Loucy (cell line): ENCODE measurements around the gene CTNNA2.

Experiments
- H2AFZ ChIP-seq: fragments of 200-600 bp; sonication (generic); 2 replicates; pipeline ENCODE4 v1.6.0; 2016; ENCODE audit warnings: antibody characterized with exemption, mild to moderate bottlenecking, low read length, moderate library complexity
- H3F3A ChIP-seq: fragments of 200-600 bp; 2 replicates; pipeline ENCODE4 v1.6.0; 2016; ENCODE audit warnings: antibody characterized with exemption, low read depth, mild to moderate bottlenecking
- H3K27me3 ChIP-seq: fragments of 200-600 bp; sonication (generic); 2 replicates; pipeline ENCODE4 v1.6.1; 2014; ENCODE audit warnings: low read length, mild to moderate bottlenecking; ENCODE audit not compliant: insufficient read depth, poor library complexity, severe bottlenecking
- H3K36me3 ChIP-seq: fragments of 200-600 bp; sonication (generic); 2 replicates; pipeline ENCODE4 v1.6.1; 2016; ENCODE audit warnings: low read length; ENCODE audit not compliant: insufficient read depth
- H3K4me1 ChIP-seq: fragments of 200-600 bp; sonication (generic); 2 replicates; pipeline ENCODE4 v1.5.1; 2014; ENCODE audit warnings: low read length, mild to moderate bottlenecking; ENCODE audit not compliant: insufficient read depth, poor library complexity, severe bottlenecking
- H3K4me2 ChIP-seq: fragments of 200-600 bp; sonication (generic); 2 replicates; pipeline ENCODE4 v1.6.0; 2014; ENCODE audit warnings: antibody characterized with exemption, low read length, low read depth, mild to moderate bottlenecking; ENCODE audit not compliant: poor library complexity, severe bottlenecking
- H3K4me3 ChIP-seq: fragments of 200-600 bp; sonication (generic); 2 replicates; pipeline ENCODE4 v1.5.1; 2014; ENCODE audit warnings: low read length, mild to moderate bottlenecking, mixed read lengths; ENCODE audit not compliant: poor library complexity, severe bottlenecking
- H3K79me2 ChIP-seq: fragments of 200-600 bp; sonication (generic); 2 replicates; pipeline ENCODE4 v1.6.1; 2014; ENCODE audit warnings: low read length; ENCODE audit not compliant: insufficient read depth
- H3K9ac ChIP-seq: fragments of 200-600 bp; sonication (generic); 2 replicates; pipeline ENCODE4 v1.6.0; 2014; ENCODE audit warnings: mild to moderate bottlenecking, low read depth, low read length, moderate library complexity; ENCODE audit not compliant: poor library complexity, severe bottlenecking
- H3K9me2 ChIP-seq: fragments of 200-600 bp; sonication (generic); replicated peaks from 2 replicates; pipeline ENCODE4 v1.6.1; 2016; ENCODE audit warnings: low read depth, low read length, mixed read lengths
- H3K9me3 ChIP-seq: fragments of 200-600 bp; sonication (generic); 2 replicates; pipeline ENCODE4 v1.6.1; 2014; ENCODE audit warnings: mild to moderate bottlenecking, antibody characterized with exemption, low read length, low read depth; ENCODE audit not compliant: insufficient read depth
- H4K20me1 ChIP-seq: fragments of 200-600 bp; sonication (generic); 2 replicates; pipeline ENCODE4 v1.6.0; 2014; ENCODE audit warnings: antibody characterized with exemption, low read length, mild to moderate bottlenecking; ENCODE audit not compliant: insufficient read depth, poor library complexity, severe bottlenecking
- EZH2phosphoT487 ChIP-seq: fragments of 200-600 bp; IDR thresholded peaks from 2 replicates; pipeline ENCODE4 v1.6.1; 2018; ENCODE audit warnings: antibody characterized with exemption, mild to moderate bottlenecking, moderate library complexity, borderline replicate concordance
- TF ChIP-seq, protein P1 (sequence below): fragments of 200-600 bp; sonication (generic); conservative IDR thresholded peaks from 2 replicates; pipeline ENCODE4 v1.5.1; 2014; ENCODE audit warnings: mild to moderate bottlenecking, antibody characterized with exemption, low read length

The CTNNA2 gene

DNA sequence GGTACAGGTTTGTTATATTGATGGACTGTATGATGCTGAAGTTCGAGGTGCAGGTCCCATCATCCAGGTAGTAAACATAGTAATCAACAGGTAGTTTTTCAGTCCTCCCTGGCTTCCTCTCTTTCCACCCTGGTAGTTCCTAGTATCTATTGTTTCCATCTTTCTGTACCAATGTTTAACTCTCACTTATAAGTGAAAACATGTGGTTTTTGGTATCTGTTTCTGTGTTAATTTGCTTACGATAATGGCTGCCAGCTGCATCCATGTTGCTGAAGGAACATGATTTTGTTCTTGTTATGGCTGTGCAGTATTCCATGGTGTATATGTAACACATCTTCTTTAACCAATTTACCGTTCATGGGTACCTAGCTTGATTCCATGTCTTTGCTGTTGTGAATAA lies 861.3 kb downstream of the CTNNA2 start:
- Histone ChIP-seq H3K9me3 (no peaks in the 10 kb centered on the region), H3K9ac (no peak overlapping the region), H3K4me2 (no peak overlapping the region), H3K9me2 (no peaks in the 10 kb centered on the region), H3K27me3 (no peaks in the 10 kb centered on the region), H3K36me3 (no peaks in the 10 kb centered on the region), H4K20me1 (no peaks in the 10 kb centered on the region), H3K79me2 (no peaks in the 10 kb centered on the region), H3F3A (no peaks in the 10 kb centered on the region), H2AFZ (no peak overlapping the region), H3K4me3 (no peak overlapping the region), H3K4me1 (no peaks in the 10 kb centered on the region)
- TF ChIP-seq, protein P1, sequence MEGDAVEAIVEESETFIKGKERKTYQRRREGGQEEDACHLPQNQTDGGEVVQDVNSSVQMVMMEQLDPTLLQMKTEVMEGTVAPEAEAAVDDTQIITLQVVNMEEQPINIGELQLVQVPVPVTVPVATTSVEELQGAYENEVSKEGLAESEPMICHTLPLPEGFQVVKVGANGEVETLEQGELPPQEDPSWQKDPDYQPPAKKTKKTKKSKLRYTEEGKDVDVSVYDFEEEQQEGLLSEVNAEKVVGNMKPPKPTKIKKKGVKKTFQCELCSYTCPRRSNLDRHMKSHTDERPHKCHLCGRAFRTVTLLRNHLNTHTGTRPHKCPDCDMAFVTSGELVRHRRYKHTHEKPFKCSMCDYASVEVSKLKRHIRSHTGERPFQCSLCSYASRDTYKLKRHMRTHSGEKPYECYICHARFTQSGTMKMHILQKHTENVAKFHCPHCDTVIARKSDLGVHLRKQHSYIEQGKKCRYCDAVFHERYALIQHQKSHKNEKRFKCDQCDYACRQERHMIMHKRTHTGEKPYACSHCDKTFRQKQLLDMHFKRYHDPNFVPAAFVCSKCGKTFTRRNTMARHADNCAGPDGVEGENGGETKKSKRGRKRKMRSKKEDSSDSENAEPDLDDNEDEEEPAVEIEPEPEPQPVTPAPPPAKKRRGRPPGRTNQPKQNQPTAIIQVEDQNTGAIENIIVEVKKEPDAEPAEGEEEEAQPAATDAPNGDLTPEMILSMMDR = no peak
- no peak for TF ChIP-seq EZH2phosphoT487

- Histone ChIP-seq H3K9me3 (no peaks in the 10 kb centered on the region), H3K36me3 (no peaks in the 10 kb centered on the region), H3K9ac (no peak overlapping the region), H3K79me2 (no peaks in the 10 kb centered on the region), H3K27me3 (no peaks in the 10 kb centered on the region), H3K4me2 (no peak overlapping the region), H2AFZ (no peak overlapping the region), H3K4me3 (no peak overlapping the region), H3K9me2 (no peaks in the 10 kb centered on the region), H3F3A (no peaks in the 10 kb centered on the region), H4K20me1 (no peaks in the 10 kb centered on the region), H3K4me1 (no peaks in the 10 kb centered on the region)
- no peak for TF ChIP-seq EZH2phosphoT487
- TF ChIP-seq, protein P1 = no peak
Measured at GRCh38 chr2:80377071-80377470, 864.2 kb downstream of the CTNNA2 start.

- no peak for TF ChIP-seq EZH2phosphoT487
- TF ChIP-seq, protein P1 = no peak
- H4K20me1 ChIP-seq = no peaks in the 10 kb centered on the region
- H3K4me2 ChIP-seq = no peak overlapping the region
- H3K9me2 ChIP-seq = no peaks in the 10 kb centered on the region
- H2AFZ ChIP-seq = no peak overlapping the region
- no peaks in the 10 kb centered on the region for H3K79me2 ChIP-seq
- no peak overlapping the region for H3K4me3 ChIP-seq
- H3K4me1 ChIP-seq = no peaks in the 10 kb centered on the region
- H3K9me3 ChIP-seq = no peaks in the 10 kb centered on the region
- no peaks in the 10 kb centered on the region for H3K36me3 ChIP-seq
- no peaks in the 10 kb centered on the region for H3K27me3 ChIP-seq
- H3F3A ChIP-seq = no peaks in the 10 kb centered on the region
- no peak overlapping the region for H3K9ac ChIP-seq
Measured at GRCh38 chr2:80380736-80381135, 867.9 kb downstream of the CTNNA2 start.
